GM12872 (cell line): ENCODE data around the gene TIMM10.

ENCODE experiments used
- CTCF ChIP-seq: IDR thresholded peaks from 3 replicates; pipeline ENCODE4 v1.5.1; 2011; ENCODE audit warnings: low read depth, mild to moderate bottlenecking, low read length, moderate library complexity; ENCODE audit not compliant: insufficient read depth

TIMM10 gene

GRCh38 chr11:57485217-57485990, 45.1 kb downstream of the TIMM10 start:
- TF ChIP-seq CTCF, result no peak

DNA sequence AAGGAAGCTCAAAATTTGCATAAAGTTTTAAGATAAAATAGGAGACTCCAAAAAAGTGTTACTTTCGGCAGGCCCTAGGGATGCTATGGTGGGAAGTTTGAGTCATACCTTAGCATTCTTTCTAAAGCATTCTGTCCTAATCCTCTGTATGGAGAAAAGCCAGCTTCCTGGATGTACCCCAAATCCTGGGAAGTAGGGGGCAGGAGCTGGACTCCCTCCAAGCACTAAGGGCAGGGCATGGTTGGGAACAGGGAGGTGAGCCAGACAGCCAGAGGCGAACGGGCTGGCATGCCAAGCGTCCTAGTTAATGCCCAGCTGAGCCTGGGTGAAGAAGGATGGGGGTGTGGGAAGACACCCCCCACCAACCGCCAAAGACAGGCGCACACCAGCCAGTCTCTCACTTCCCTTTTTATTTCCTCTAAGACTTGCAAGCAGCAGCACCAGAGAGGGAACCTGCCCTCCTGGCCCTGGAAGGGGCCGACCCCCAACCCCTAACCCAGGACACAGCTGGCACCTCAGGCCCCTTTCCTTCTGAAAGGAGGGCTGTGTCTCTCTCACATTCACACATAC, 46.3 kb downstream of the TIMM10 start:
- no peak for TF ChIP-seq CTCF

DNA sequence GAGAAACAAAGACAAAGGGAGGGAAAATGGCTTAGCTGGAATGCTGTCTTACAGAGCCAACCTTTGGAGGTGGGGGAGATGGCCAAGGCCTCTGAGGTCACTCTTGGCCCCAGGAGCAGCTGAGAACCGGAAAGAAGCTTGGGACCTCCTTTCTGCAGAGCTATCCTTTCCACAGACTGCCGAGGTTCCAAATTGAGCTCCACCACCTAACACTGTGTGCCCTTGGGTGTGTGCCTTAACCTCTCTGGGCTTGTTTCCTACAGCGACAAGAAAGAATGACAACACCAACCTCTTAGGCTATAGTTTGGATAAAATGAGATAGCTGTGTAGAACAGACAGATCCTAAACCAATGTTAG, 47.0 kb downstream of the TIMM10 start:
- no peak for TF ChIP-seq CTCF

DNA sequence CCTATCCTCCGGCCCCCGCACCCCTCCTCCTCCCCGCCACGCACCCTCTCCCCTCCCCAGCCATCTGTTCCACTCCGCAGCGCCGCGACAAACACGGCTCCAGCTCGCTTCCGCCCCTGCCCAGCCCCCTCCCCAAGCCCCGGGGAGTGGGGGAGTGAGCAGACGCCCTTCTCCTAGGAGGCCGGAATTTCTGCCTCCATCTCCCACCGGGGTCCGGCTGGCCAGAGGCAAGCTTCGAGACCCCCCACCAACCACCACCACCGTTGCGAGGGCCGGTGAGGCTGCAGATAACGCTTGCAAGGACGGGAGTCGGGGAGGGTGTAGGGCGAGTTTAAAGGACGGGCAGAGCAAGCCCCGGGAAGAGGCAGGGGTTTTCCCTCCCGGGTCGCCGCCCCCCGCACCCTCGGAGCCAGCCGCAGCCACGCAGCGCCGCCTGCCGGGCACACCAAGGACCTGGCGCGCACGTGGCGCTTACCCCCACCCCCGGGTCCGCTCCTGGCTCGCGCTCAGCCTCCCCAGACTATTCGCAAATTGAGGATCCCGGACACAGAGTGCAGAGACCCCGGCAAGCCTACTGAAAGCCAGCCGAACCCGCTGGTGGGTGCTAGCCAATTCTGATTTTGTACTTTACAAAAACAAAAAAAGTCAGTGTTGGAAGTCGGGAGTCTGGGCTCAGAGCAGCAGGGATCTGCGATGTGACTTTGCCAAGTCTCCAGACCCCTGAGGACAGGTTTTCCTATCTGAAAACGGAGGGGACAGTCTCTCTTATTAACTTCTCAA, 47.6 kb downstream of the TIMM10 start:
- peak; percentile 85 for TF ChIP-seq CTCF

- TF ChIP-seq CTCF, result no peak
Observed at GRCh38 chr11:57481915-57482781, 48.4 kb downstream of the TIMM10 start.

DNA sequence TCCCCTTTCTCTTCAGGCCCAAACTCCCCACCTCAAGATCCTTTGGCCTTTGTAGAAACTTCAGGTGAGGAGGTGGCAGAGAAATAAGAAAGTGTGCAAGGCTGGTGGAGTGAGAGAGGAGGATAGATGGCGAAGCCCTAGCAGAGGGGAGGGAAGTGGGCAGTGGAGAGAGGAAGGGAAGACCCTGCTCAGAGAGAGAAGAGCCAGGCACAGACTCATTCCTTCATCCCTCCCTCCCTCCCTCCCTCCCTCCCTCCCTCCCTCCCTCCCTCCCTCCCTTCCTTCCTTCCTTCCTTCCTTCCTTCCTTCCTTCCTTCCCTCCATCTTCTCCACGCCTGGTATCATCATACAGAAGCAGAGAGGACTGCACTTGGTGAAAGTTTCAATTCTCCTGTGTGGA, 49.2 kb downstream of the TIMM10 start:
- TF ChIP-seq CTCF, result no peak

DNA sequence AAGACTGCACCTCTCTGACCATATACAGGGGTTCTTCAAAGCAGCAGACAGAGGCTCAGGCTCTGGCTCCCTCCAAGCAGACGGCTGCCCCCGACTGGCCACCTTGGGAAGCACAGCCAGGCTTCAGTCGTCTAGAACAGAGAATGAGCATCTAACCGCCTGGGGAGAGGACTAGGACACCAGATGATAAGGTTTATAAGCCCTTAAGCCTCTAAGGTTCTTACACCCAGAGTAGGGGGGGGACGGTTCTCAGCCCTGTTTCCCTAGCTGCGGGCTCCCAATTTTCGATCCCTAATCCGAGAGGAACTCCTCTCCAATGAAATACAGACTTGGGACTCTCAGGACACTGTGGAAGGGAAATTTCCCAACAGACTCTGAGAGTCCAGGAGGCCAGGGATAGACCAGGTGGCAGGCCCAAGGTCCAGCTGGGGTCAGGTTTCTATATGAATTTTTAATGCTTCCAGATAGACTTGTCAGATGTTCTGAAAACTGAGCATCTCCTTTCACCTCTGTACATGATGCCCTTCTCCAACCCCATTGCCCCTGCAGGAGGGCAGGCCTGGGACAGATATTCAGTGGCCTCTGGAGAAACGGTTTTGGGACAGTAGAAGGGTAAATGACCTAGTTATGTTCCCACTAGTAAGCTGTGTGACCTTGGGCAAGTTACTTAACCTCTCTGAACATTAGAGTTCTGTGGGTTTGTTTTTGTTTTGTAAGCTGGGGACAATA, 50.0 kb downstream of the TIMM10 start:
- TF ChIP-seq CTCF, result peak; percentile 88
